IPS-NIHi11 (cell line): ENCODE measurements around the gene RPL29.

Experiments used
- DNase-seq: peaks from one replicate; pipeline ENCODE4 v3.0.0; 2012; ENCODE audit warnings: mixed read lengths, low spot score

RPL29 gene

GRCh38 chr3:51963951-51964451 lies 31.7 kb downstream of the RPL29 start:
- peak; percentile 50 for DNase-seq

GRCh38 chr3:51962854-51963530 lies 32.7 kb downstream of the RPL29 start:
- DNase-seq: no peak

DNA sequence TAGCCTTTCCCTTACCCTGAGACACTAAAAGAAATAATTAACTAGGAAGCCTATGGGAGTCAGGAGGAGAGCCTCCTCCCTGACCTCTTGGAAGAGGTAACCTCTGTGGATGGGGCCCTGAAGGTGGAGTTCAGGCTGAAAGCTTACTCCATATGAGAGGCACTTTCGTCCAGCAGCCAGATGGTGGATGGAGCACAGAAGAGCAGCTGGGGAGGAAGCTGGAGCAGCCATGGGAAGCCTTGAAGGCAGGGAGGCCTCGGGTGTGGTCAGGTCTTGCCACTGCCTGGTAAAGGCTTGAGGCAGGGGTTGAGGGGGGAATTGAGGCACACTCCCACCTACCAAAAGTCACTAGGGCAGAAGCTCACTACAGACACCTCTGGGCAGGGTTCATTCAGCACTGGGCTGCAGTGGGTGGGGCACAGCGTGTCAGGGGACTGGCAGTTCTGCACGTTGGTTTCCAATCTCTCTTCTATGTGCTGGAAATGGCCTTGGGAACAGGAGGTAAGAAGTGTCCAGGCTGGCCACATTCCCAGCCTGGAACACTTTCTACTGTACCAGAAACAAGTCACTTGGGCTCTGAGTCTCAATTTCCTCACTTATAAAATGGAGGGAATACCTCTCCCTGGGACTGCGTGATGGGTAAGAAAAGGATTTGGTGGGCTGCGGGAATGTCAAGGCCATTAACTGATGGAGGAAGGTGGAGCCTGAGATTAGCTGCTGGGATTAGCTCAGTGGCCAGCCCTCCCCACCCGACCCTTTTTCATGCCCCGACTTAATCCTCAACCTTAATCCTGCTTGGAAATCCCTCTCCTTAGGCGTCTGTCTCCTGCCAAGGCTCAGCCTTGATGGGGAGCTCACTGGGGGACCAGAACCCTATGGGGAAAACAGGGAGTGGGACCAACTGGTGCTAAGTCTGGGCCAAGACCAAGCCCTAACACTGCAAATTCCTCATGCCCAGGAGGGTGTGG lies 33.8 kb downstream of the RPL29 start:
- DNase-seq: no peak

DNA sequence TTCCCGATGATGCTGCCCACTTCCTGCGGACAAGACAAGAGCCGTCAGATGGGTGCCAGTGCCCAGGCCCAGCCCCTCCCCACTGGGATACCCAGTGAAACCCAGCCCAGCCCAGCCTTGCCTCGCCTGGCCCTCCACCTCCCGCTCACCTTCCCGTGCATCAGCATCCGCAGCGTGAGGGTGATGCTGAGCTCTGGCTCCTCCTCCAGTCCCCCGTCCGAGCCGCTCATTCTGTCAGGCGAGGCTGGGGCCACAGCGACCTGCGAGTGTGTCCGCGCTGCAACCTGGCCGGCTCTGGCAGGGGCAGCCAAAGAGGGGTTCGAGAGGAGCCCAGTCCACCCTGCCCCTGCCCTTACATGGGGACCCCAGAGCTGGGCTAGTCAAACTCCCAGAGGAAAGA lies 34.7 kb downstream of the RPL29 start:
- DNase-seq: no peak

- DNase-seq: no peak
These were observed 35.3 kb downstream of the RPL29 start for GRCh38 chr3:51960386-51960785.

GRCh38 chr3:51959651-51960050 lies 36.0 kb downstream of the RPL29 start:
- no peak for DNase-seq

DNA sequence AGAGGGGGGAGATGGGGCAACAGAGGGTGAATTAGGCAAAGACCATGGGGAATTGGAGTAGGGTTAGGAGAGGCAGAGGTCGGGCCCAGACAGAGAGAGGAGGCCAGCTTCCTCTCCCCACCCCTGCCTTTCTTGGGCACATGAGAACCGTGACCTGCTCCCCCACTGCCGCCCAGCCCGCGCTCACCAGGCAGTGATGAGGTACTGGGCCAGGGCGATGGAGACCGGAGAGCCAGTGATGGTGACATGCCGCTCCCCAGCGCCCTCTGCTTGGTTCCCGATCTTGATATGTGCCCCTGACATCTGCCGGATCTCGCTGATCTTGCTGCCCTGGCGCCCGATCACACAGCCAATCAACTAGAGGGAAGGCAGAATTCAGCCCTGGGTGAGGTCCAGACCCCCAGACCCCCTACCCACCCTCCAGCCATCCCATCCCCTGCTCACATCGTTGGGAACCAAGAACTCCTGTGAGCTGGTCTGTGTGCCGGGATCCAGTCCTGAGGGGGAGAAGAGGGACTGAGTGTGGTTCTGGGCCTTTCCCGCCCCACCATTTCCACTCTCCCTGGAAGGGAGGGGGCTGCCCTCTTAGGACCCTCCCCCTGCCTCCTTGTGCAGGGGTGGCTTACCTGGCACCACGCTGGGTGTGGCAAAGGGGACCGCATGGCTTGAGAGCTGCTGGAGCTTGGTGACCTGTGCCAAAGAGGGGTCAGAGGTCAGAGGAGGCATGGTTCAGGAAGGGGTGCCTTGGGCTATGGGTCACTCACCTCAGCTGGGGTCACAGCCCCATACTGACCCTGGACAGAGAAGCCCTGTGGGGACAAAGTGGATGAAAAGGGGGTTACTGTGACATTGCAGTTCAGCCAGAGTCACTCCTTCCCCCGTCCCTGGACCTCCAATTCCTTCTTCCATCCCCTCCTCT lies 36.8 kb downstream of the RPL29 start:
- no peak for DNase-seq

DNA sequence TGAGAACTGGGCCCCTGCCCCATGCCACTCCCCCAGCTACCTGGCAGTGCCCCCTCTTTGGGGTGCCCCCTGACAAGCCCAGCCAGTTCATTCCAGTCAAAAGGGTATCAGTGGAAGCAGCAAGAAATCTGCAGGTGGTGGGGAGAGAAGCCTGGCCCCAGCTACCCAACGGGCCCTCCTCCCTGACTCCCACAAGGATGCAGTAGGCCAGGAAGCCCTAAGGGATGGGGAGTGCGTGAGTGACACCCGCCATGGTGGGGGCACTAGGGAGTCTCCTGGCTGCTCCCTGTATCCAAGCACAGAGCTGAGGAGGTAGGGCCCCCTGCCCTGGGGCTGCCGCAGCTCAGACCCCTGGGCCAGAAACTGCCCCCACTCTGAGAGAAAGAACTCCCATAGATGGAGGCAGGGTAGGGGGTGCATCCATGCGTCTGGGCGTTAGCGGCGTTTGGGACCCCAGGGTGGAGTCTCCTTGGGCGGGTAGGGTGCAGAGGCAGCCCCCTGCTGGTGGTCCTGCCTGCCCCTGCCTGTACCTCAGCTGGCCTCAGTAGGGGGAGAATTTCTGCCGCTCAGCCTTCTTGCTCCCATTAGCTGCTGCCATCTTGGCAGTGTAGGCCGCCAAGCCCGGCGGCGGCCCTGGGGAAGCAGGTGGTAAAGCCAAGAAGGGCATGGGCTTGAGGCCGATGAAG lies 38.0 kb downstream of the RPL29 start:
- DNase-seq: no peak

DNA sequence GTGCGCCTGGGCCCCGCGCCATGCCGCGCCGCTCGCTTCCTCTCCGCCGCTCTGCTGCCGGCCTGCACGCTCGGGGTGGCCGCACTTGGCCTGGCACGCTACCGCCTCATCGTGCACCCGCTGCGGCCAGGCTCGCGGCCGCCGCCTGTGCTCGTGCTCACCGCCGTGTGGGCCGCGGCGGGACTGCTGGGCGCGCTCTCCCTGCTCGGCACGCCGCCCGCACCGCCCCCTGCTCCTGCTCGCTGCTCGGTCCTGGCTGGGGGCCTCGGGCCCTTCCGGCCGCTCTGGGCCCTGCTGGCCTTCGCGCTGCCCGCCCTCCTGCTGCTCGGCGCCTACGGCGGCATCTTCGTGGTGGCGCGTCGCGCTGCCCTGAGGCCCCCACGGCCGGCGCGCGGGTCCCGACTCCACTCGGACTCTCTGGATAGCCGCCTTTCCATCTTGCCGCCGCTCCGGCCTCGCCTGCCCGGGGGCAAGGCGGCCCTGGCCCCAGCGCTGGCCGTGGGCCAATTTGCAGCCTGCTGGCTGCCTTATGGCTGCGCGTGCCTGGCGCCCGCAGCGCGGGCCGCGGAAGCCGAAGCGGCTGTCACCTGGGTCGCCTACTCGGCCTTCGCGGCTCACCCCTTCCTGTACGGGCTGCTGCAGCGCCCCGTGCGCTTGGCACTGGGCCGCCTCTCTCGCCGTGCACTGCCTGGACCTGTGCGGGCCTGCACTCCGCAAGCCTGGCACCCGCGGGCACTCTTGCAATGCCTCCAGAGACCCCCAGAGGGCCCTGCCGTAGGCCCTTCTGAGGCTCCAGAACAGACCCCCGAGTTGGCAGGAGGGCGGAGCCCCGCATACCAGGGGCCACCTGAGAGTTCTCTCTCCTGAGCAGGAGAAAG lies 39.6 kb downstream of the RPL29 start:
- peak; percentile 92 for DNase-seq

DNA sequence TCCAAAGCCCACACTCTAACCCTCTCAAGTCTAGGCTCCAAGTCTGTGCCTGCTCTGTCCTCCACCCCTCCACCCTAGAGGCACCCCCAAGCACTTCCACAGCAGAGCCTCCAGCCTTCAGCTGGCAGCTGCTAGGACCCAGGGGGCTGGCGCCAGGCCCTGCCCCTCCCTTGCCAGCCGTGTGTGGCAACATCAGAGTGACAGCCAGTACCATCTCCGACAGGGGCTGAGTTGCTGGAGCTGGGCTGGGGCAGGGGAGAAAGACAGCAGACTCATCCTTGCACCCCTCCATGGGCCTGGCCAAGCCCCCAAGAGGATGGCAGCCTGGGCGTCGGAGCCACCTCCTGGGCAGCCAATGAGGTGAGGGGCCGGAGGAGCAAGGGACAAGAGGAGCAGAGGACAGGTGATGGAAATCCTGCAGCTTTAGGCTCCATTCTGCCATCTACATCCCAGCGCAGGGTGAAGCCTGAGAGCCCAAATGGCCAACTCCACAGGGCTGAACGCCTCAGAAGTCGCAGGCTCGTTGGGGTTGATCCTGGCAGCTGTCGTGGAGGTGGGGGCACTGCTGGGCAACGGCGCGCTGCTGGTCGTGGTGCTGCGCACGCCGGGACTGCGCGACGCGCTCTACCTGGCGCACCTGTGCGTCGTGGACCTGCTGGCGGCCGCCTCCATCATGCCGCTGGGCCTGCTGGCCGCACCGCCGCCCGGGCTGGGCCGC lies 40.4 kb downstream of the RPL29 start, which contains the start of gene GPR62:
Gene GPR62, plus strand, starts transcription at position 207 of the 718 bp plus-strand sequence. Its CDS starts 272 bp downstream, at position 479.
- DNase-seq: no peak

DNA sequence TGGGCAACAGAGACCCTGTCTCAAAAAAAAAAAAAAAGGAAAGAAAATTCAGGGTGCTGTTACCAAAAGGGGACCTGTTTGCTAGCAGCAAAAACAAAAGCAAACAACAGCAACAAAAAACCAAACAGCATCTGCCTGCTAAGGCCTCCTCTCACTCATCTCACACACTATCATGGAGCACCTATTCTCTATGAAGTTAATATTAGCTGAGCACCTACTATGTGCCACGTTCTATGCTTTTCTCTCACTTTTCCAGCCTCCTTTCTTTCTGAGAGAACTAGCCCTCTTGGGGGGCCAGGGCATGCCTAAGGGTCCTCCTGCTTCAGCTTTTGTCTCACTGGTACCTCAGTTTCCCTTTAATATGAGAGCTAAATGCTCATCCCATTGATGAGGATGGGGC lies 41.0 kb downstream of the RPL29 start:
- no peak for DNase-seq

DNA sequence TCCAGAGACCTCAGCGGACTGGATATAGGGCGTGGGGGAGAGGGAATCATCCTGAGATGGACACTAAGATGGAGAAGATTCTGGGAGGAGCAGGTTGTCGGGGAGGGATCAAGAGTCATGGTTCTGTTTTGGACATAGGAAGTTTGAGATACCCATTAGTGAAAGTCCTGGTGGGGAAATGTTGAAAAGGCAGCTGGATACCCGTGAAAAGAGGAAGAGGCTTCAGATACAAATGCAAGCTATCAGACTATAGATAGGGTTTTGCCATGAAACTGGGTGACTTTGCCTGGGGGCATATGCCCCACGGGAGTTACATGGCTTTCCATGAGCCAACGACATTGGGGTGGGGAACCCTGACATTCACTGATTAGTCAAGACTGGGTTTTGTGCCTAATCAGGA lies 41.6 kb downstream of the RPL29 start:
- no peak for DNase-seq

GRCh38 chr3:51953445-51953844 lies 42.2 kb downstream of the RPL29 start:
- DNase-seq: no peak

GRCh38 chr3:51950899-51951298 lies 44.8 kb downstream of the RPL29 start:
- DNase-seq: no peak

GRCh38 chr3:51949121-51949520 lies 46.6 kb downstream of the RPL29 start:
- no peak for DNase-seq

DNA sequence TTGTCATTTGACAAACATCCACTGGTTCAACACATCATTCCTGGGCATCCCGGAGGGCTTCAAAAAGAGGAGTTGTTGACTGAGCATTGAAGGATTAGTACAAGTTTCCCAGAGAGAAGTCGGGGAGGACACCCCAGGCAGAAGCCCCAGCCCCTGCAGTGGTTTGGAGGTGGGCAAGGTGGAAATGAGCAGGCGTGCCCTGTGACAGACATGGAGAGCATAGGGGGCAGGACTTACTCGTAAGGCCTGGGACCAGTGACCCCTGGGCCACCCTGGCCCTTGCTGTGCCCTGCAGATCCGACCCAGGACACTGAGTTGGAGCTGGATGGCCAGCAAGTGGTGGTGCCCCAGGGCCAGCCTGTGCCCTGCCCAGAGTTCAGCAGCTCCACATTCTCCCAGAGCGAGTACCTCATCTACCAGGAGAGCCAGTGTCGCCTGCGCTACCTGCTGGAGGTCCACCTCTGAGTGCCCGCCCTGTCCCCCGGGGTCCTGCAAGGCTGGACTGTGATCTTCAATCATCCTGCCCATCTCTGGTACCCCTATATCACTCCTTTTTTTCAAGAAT lies 47.6 kb downstream of the RPL29 start:
- no peak for DNase-seq

GRCh38 chr3:51947215-51947900 lies 48.3 kb downstream of the RPL29 start:
- DNase-seq: no peak

- no peak for DNase-seq
These were observed 48.9 kb downstream of the RPL29 start for GRCh38 chr3:51946796-51947195.
